Right forelimb (tissue), 1 donor: Measurements from ENCODE around the gene ETFB.

ENCODE experiments used
- DNase-seq: peaks from one replicate; pipeline ENCODE4 v3.0.0-alpha.2; 2018

Gene ETFB

DNA sequence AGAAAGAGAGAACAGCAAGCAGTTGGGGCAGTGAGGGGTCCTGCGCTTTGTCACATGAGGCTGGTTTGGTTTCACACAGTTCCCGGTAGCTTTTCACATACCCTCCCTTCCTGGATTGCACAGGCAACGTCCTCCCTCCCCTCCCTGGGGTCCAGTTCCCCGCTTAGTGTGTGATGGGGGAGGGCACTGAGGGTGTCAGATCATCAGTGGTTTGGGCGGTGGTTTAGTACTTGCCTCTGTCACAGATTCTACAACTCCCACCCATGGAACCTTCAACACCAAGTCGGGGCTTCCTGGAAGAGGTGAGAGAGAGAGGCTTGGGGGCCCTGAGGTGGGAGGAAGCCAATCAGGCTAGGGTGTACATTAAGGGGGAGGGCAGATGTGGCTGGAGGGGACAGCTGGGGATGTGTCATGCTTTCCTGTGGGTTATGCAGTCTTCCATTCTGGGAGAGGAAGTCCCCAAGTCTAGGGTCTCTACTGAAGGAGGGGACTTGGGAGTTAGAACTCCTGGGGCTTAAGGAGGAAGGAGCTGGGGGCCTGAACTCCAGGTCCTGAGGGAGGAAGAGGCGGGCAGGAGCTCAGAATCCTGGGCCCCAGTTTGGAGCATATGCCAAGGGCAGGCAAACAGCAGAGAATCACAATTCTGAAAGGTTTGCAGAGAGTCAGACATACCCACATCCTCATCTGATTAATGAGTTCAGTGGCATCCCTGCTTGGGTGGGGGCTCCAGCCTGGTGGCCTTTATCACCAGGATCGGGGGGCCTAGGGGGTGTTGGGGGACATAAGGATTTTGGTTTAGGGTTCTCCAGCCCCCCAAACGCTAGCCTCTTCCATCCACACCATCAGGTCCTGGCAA, 6.7 kb upstream of the ETFB start, which contains the start of gene NKG7:
NKG7 (minus strand) TSS at position 6 of the 856 bp plus-strand sequence. CDS start 119 bp downstream, outside the sequence.
- peak; percentile 38 for DNase-seq

DNA sequence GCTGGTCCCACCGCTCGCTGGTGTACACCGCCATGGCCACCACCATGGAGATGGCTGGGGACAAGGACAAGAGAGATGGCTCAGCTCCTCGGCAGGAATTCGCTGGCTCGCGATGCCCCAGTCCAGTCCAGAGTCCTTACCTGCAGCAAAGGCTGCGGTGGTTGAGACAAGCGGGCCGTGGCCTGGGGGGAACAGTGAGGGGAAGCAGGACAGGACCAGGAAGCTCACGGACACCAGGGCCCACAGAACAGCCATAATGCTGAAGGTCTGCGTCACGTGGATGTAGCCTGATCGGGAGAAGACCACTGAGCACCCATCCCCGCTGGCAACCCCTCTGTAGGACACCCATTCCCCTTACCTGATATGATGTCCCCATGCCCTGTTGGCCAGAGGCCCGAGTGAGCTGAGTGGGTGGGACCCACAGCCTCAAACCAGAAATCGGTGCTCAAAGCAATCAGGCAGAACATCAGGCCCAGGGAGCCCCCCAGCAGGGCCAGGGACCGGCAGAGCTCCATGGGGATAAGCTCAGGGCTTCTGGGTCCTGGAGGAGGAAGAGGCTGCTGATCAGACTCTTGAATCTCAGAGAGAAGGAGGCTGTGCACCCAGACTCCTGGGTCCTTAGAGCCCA, 5.9 kb upstream of the ETFB start:
- peak; percentile 38 for DNase-seq

DNA sequence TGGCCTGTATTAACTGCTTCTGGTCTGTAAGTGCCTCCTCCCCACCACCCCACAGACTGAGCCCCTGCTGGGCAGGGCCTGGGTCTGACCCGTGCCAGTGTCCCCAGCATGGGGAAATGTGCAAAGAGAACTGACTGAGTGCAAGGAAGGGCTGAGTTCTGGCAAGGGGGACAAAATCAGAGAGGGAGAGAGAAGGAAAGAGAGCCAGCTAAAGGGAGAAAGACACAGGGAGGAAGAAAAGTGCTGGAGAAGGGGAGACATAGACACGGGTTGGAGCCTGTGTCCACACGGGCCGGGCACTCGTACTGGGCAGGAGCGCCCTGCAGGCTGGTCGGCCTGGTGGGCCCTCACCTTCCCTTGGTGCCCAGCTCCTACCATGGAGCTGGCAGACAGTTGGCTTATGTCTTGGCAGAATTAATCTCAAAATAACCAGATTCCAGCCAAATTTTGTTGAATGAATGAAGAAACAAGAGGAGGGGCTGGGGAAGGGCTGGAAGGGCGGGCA, 5.0 kb upstream of the ETFB start:
- no peak for DNase-seq

DNA sequence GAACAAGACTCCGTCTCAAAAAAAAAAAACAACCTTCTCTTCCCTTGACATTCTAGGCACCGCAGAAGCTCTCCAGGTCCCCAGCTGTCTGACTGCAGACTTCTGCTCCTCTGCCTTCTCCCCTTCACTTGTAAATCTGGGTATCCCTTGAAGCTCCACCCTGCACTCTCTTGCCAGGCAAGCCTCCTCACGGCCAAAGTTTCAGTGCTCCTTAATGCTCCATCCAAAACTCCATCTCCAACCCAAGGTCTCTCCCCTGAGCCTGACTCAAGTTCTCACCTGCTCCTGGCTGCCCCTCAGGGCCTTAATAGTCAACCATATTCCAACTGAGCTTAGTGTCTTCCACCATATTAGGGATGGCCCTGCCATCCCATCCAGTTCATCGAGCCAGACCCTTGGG, 4.0 kb upstream of the ETFB start:
- DNase-seq = peak; percentile 6

DNA sequence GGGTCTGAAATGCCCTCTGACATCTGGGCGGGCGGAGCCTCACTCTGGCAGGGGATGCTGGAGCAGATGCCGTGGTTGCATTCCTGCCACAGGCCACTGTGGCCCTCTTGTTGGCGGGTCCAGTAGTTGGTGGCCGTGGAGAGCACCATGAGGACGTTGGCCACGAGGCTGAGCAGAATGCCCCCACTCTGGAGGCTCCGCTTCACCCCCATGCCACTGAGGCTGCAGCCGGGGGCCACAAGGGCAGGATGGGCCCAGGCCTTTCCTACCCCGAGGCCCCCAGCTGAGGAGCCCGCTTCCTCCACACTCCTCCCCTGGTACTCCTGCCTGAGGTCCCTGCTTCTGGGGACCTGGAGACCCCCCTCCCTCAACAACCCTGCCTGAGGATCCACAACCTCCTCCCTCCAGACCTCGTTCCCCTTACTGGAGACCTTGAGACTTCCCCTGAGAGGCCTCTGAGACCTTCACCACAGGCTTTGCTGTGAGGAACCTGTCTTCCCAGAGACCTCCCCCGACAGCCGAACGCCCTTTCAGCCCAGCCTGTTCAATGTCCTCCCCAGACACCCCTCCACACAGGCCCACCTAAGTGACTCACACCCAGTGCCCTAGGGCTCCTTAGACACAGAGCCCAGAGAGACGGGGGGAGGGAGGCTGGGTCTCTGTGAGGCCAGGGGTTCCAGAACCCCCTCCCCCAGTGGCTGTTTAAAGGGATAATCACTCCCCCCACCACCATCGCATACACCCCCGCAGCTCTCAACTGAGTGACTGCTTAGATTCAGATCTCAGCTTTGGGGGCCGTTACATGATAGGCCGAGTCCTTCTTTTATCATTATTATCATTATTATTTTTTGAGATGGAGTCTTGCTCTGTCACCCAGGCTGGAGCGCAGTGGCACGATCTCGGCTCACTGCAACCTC, 2.4 kb upstream of the ETFB start, which contains the start of gene CLDND2:
CLDND2 (minus strand) TSS at position 638 of the 917 bp plus-strand sequence; CDS start at position 212, 426 bp downstream.
- no peak for DNase-seq

DNA sequence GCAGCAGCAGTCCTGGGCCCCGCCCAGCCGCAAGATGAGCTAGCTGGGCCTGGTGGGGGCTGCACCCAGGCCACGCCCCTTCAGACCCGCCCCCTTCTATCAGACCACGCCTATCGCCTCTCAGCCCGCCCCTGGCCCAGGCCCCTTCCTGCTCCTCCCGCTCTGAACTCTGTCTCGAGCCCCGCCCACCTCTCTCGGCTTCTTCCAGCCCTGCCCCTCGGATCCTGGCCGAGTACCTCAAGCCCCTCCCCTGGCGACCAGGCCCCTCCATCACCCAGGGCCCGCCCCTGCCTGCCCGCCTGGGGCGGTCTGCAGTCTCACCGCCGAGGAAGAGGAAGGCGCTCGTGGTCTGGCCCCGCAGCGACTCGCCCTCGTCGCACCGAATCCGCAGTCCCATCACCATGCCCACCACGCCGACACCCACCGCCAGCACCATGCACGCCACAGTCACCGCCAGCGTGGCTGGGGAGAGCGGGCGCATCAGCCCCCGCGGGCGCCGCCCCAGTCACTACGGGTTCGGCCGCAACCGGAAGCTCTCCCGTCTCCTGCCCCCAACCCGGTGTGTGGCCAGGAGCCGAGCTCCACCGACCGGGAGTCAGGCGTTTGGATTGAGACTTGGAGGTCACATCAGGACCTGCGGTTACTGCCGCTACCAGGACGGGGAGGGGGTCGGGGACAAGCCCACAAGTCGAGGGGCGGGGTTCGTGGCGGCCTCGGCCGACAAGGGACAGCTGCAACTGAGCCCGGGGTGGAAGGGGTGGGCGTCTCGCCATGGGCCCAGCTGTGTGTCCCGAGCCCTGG, 1.6 kb upstream of the ETFB start:
- DNase-seq = peak; percentile 100

DNA sequence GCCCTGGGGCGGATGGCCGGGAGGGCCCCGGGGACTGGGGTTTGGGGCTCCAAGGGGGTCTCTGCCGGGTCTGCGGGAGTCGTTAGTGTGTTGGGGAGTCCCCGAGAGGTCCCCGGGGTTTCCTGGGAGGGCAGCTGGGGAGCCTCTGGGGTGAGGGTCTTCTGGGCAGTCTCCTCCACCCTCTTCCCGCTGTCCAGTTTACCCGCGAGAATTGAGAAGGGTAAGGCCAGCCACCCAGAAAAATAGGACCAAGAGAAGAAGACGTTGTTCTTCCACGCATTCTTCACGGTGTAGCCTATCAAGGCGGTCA, 1.0 kb upstream of the ETFB start:
- no peak for DNase-seq

DNA sequence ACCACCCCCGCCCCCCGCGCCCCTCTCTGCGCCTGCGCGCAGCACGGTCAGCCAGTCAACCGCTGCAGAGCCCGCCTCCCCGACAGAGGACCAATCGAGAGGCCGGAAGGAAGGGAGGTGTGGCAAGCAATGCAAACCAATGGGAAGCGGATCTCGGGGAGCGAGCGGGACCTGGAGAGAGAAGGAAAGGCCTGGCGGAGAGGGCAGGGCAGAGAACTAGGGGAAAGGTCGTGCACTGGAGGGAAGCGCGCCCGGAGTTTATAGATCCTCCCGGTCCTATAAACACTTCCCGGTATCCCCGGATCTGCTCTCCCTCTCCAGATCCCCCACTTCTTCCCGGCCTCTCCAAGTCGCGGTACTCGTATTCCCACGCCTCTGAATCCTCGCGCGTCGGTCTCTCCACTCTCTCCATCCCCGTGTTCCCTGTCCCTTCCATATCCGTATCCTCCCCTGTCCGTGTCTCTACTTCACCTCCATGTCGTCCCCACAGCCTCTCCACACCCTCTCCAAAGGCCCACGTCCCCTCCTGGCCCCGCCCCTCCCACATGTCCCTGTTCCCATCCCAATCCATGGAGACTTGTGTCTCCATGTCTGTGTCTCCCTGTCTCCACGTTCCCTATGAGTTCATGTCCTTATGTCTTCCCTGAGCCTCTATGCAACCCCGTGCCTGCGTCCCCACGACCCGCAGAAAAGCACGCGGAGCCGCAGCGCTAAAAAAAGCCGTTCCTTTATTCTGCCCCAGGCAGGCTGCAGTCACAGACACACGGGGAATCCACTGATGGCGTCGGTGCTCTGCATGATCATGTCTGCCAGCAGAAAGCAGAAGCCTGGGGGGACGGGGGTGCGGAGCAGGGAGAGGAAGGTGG, 434 bp upstream of the ETFB start:
- DNase-seq = peak; percentile 96

DNA sequence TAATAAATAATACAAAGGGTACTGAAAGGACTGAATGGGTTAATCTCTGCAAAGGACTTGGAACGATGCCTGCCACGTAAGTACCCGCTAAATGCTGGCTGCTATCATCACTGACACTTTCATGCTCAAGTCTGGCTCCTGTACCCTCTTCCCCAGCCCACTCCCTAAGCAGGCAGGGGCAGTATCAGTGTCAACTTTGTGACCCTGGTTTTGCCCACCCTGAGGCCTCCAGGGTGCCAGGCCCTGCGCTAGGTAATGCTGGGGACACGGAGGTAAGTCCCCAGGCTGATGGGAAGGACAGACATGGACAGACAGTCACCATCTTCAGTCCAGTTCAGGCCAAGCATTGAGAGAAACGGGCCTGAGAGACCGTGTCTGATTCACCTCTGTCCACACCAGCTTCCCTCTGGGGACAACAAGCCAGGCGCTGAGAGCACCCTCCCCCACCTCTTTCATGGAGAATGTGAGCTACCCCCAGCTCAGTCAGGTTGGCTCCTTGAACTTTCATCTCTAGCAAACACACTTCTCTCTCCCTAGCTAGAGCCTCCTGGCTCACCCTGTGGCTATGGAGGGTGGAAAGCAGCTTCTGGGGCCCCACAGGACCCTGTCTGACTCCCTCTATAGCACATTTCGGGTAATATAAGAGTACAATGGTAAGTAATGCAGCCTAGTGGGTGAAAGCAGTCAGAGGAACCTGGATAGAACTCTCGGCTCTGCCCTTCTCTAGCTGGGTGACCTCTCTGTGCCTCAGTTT, 800 bp downstream of the ETFB start:
- DNase-seq = no peak

DNA sequence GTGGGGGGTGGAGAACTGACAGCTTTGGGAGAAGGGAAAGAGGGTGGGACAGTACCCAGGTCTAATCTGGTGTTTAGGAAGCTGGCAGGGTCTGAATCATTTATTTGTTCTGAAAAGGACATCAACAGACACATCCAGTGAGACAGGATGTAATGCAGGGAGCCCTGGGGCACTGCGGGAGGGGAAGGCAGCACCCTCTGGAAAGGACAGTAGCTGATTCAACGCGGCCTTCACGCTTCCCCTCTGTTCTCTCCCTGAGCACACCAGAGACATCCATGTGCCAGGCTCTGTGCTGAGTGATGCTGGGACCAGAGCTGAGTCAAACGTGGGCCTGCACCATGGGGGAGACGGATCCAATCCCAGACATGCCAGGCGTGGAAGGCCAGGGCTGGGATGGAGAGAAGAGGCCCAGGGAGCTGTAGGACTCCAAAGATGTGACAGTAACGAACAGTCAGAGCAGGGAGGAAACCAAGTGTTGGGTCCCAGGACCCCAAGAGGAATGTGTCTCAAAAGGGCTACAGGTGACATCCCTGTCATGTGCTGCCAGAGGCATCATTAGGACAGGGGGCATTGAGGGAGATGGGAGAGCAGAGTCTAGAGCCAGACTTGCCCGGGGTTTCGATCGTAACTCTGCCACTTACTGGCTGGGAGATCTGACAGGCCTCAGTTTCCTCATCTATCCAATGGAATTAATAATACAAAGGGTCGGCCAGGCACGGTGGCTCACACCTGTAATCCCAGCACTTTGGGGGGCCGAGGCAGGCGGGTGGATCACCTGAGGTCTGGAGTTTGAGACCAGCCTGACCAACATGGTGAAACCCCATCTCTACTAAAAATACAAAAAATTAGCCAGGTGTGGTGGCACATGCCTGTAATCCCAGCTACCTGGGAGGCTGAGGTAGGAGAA, 1.7 kb downstream of the ETFB start:
- no peak for DNase-seq

DNA sequence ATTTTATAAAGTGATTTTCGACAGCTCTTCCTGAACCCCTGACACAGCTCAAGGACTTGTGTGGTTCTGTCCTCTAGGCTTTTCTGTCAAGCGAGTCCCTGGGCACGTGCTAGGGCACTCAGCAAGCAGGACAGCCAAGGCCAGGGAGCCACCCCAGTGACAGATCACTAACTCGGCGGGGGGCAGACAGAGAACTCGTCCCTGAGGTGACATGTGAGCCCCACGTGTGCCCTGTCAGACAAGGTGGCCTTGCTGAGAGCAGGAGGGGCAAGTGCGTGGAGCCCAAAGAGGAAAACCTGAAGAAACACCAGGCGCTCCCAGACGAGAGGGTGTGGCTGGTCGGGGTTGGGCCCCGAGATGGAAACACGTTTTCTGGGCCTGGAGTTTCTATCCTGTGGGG, 4.9 kb downstream of the ETFB start:
- DNase-seq = no peak

DNA sequence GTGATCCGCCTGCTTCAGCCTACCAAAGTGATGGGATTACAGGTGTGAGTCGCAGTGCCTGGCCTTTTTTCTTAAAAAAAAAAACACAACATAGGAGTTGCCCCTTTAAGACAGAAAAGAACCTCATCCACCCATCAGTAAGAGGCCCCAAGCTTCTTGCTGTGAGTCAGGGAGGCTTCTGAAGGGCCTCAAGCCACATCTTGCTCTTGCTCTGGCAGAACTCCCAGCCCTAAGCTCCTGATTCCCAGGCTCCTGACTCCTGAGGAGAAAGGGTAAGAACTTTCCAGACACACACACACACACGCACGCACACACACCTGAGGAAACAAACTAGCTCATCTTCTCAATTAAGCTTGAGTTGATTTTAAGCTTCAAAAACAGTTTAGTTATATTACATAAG, 6.9 kb downstream of the ETFB start:
- DNase-seq = no peak

DNA sequence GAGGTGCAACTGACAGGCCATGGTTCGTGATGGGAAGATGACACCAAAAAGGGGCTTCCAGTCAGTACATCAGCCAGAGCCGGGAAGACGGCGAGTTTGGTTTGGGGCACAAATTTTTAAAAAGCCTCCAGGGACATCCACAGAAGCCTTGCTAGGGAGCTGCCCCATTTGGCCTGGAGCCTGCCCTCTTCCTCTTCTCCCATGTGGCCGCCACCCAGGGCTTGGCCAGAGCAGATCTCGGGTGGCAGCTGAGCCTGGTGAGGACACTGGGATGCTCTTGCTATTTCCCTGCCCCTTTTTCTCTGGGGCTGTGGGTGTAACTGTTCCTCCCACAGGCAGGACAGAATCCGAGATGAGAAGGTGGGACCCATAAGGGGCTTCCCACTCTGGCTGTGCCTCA, 8.2 kb downstream of the ETFB start:
- DNase-seq = no peak

DNA sequence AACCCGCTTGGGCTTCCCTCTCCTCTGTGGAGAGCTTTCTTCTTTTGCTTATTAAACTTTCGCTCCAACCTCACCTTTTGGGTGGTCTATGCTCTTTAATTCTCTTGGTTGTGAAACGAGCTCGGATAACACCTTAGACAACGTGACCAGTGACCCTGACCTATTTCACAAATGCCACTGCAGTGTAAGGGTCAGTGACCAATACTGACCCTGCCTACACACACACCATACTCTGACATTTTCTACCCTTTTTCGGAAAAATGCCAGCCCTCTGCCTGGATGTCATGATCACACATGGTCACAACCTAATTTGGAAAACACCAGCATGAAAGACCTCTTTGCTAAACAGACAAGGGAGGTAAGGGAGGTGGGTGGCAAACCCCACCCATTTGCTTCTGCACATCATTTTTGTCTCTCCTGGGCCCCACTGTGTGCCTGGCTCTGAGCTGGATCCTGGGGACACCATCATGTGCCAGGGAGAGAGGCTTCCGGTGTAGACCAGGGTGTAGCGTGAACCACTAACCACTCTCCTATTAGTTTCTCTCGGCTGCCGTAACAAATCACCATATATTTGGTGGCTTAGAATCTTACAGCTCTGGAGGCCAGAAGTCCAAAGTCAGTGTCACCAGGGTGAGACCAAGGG, 9.9 kb downstream of the ETFB start:
- no peak for DNase-seq

DNA sequence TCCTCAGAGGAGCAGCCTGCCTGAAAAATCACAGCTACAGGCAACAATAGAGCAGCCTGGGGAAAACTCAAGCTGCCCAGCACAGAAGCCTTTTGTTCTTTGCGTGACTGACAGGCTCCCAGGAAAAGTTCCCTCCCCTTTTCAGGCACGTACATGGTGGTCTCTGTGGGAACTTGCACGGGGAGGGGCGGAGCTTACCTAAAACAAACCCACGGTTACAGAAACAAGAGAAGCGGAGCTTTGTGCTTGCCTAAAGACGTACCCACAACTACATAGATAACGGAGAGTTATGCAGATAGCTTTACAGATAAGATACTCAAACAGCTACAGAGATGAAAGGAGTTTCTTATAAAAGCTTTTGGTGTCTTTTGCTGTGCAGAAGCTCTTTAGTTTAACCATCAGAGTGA, 11.4 kb downstream of the ETFB start:
- DNase-seq = no peak

DNA sequence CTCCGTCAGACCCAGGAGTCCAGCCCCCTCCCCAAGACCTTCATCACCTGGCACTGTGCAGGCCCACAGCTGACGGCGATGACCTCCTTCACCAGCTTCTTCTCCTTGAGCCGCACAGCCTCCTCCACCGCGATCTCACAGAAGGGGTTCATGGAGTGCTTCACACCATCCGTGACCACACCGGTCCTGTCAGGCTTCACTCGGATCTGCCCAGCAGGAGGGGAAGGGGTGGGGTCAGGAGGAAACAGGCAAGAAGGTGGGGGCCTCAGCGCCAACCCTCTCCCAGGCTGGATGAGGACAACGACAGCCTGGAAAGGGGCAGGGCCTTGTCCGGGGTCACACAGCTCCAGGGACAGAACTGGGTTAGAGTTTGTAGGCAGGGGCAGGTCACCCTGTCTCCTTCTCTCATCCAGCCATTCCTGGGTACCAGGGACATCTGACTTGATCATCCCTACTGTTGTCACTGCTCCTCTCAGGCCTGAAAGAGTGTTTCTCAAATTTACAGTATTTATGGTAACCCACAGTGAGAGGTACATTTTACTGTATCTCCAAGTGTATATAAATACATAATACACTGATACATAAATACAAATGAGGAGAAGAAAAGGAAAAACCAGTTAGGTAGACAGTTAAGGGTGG, 12.0 kb downstream of the ETFB start:
- no peak for DNase-seq

DNA sequence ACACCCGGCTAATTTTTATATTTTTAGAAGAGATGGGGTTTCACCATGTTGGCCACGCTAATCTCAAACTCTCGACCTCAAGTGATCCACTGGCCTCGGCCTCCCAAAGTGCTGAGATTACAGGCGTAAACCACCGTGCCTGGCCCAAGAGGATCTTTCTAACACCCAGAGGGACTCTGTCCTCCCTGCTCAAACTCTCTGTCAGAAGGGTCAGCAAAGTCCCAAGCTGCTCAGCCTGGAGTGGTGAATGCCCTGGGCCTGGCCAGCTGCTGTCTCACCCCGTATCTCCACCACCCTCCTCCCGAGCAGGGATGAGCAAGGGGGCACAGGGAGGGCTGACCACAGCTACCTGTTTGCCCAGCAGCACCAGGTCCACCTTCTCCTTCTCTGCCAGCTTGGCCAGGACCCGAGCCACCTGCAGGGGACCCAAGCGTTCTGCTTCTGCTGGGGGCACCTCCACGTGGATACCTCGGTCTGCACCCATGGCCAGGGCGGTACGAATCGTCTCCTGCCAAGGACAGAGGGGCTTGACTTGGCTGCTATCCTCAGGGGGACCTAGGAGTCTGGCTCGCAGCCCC, 13.3 kb downstream of the ETFB start:
- DNase-seq = no peak
